ENCODE results near the gene CYRIA. TPM values are rescaled to one million over a fixed set of nuclear protein-coding genes. Genes with fewer than 3 reads are reported as not detected.

The CYRIA gene
- total and polyA plus RNA-seq, 4 donors, result 1.3 to 4.3 (median 2.4) TPM

DNA sequence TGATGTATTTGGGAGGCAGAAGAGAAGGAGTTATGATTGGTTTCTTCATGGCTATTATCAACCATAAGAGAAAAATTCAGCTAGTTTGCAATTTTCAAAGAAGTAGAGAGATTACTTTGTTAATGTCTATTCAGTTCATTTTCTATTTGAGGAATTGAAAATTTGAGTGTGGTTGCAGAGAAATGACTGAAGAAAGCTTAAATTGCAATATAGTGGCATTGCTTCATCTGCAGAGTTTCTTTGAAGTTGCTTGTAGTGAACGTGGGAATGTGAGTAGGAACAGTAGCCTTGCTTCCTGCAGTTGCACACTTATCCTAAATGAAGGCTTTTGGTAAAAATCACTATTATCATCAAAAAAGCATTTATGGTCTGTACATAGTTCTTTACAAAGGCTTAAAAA is 14.7 kb upstream of the CYRIA start (continued):
- no peak for TF ChIP-seq JUND (IDR thresholded peaks at IDR 0.05)

DNA sequence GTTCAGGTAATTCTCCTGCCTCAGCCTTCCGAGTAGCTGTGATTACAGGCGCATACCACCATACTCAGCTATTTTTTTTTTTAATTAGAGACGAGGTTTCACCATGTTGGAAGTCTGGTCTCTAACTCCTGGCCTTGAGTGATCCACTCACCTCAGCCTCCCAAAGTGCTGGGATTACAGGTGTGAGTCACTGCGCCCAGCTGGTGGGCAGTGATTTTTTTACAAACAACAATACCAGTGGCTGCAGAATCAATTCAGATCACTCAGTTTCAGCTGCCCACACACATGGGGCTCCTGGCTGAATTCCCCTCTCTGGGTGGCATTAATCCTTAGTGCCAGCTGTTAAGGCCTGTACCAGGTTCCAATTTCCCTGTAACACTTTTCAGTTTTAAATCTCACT is 13.3 kb upstream of the CYRIA start:
- TF ChIP-seq FOXA1 (IDR thresholded peaks at IDR 0.05), result no peak
- no peak for TF ChIP-seq SP1 (IDR thresholded peaks at IDR 0.05)
- TF ChIP-seq YY1 (IDR thresholded peaks at IDR 0.05), result no peak
- TF ChIP-seq, protein P1, sequence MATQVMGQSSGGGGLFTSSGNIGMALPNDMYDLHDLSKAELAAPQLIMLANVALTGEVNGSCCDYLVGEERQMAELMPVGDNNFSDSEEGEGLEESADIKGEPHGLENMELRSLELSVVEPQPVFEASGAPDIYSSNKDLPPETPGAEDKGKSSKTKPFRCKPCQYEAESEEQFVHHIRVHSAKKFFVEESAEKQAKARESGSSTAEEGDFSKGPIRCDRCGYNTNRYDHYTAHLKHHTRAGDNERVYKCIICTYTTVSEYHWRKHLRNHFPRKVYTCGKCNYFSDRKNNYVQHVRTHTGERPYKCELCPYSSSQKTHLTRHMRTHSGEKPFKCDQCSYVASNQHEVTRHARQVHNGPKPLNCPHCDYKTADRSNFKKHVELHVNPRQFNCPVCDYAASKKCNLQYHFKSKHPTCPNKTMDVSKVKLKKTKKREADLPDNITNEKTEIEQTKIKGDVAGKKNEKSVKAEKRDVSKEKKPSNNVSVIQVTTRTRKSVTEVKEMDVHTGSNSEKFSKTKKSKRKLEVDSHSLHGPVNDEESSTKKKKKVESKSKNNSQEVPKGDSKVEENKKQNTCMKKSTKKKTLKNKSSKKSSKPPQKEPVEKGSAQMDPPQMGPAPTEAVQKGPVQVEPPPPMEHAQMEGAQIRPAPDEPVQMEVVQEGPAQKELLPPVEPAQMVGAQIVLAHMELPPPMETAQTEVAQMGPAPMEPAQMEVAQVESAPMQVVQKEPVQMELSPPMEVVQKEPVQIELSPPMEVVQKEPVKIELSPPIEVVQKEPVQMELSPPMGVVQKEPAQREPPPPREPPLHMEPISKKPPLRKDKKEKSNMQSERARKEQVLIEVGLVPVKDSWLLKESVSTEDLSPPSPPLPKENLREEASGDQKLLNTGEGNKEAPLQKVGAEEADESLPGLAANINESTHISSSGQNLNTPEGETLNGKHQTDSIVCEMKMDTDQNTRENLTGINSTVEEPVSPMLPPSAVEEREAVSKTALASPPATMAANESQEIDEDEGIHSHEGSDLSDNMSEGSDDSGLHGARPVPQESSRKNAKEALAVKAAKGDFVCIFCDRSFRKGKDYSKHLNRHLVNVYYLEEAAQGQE (IDR thresholded peaks at IDR 0.05), result no peak
- TF ChIP-seq TAF1 (conservative IDR thresholded peaks at IDR 0.05), result no peak
- TF ChIP-seq, protein P2, sequence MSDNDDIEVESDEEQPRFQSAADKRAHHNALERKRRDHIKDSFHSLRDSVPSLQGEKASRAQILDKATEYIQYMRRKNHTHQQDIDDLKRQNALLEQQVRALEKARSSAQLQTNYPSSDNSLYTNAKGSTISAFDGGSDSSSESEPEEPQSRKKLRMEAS (IDR thresholded peaks at IDR 0.05), result no peak
- TF ChIP-seq JUND (IDR thresholded peaks at IDR 0.05), result no peak
- no peak for TF ChIP-seq HNF4G (IDR thresholded peaks at IDR 0.05)
- no peak for TF ChIP-seq GABPA (IDR thresholded peaks at IDR 0.05 in 1 of 2, conservative IDR thresholded peaks at IDR 0.05 in 1 of 2)
- no peak for TF ChIP-seq HNF4A (conservative IDR thresholded peaks at IDR 0.05)
- TF ChIP-seq NR2F2 (IDR thresholded peaks at IDR 0.05), result no peak

DNA sequence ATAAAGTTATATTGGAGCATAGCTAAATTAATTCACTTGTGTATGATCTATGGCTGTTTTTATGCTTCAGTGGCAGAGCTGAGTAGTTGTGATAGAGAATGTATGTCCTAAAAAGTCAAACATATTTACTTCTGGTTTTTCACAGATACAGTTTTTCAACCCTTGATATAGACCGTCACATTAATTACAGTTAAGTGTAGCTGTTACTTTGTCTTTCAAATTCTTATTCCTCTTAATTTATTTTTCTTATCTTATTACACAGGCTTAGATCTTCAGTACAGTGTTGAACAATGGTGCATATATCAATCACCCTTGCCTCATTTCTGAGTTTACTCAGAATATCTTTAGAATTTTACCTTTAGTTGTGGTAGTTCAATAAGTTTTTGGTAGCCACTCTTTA is 12.2 kb upstream of the CYRIA start:
- H3K27ac ChIP-seq (ENCODE audit: low read depth in 1 of 2, low read length in 2 of 2), result no peak overlapping the region
- TF ChIP-seq, protein P3, sequence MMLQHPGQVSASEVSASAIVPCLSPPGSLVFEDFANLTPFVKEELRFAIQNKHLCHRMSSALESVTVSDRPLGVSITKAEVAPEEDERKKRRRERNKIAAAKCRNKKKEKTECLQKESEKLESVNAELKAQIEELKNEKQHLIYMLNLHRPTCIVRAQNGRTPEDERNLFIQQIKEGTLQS (IDR thresholded peaks at IDR 0.05), result no peak
- TF ChIP-seq, protein P2 (IDR thresholded peaks at IDR 0.05), result no peak
- TF ChIP-seq RAD21 (IDR thresholded peaks at IDR 0.05) (no peak), TAF1 (conservative IDR thresholded peaks at IDR 0.05) (no peak), FOXA2 (IDR thresholded peaks at IDR 0.05) (no peak), RXRA (IDR thresholded peaks at IDR 0.05) (no peak), NR2F2 (IDR thresholded peaks at IDR 0.05) (no peak)
- TF ChIP-seq, protein P4, sequence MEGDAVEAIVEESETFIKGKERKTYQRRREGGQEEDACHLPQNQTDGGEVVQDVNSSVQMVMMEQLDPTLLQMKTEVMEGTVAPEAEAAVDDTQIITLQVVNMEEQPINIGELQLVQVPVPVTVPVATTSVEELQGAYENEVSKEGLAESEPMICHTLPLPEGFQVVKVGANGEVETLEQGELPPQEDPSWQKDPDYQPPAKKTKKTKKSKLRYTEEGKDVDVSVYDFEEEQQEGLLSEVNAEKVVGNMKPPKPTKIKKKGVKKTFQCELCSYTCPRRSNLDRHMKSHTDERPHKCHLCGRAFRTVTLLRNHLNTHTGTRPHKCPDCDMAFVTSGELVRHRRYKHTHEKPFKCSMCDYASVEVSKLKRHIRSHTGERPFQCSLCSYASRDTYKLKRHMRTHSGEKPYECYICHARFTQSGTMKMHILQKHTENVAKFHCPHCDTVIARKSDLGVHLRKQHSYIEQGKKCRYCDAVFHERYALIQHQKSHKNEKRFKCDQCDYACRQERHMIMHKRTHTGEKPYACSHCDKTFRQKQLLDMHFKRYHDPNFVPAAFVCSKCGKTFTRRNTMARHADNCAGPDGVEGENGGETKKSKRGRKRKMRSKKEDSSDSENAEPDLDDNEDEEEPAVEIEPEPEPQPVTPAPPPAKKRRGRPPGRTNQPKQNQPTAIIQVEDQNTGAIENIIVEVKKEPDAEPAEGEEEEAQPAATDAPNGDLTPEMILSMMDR (IDR thresholded peaks at IDR 0.05; ENCODE audit: low read depth, low read length, missing input control), result no peak
- no peaks in the 10 kb centered on the region for H3K36me3 ChIP-seq (ENCODE audit: control insufficient read depth in 4 of 4, insufficient read depth in 3 of 4, low read depth in 1 of 4, low read length in 3 of 4)
- H3K4me1 ChIP-seq (ENCODE audit: control insufficient read depth in 4 of 4, insufficient read depth in 4 of 4, low read length in 3 of 4), result no peaks in the 10 kb centered on the region
- no peak overlapping the region for H3K4me3 ChIP-seq (ENCODE audit: low read depth in 1 of 3, low read length in 3 of 3)
- peaks cover 0 to 3% (median 0%) of the 10 kb centered on the region in 4 donors for H3K9me3 ChIP-seq (ENCODE audit: control insufficient read depth in 4 of 4, low read length in 3 of 4)
- H3K9ac ChIP-seq (ENCODE audit: low read depth in 1 of 2, low read length in 2 of 2), result no peak overlapping the region
- no peaks in the 10 kb centered on the region for H3K27me3 ChIP-seq (ENCODE audit: control insufficient read depth in 4 of 4, insufficient read depth in 4 of 4, low read length in 3 of 4)
- DNase-seq (ENCODE audit: low spot score), result no peak
- 88% methylated on average over 1 of the region's 1 CpG for WGBS

More for the DNA sequence above, 13.3 kb upstream of the CYRIA start:
- no peaks in the 10 kb centered on the region for H3K4me1 ChIP-seq (ENCODE audit: control insufficient read depth in 4 of 4, insufficient read depth in 4 of 4, low read length in 3 of 4)
- H3K4me3 ChIP-seq (ENCODE audit: low read depth in 1 of 3, low read length in 3 of 3), result no peak overlapping the region
- H3K9ac ChIP-seq (ENCODE audit: low read depth in 1 of 2, low read length in 2 of 2), result no peak overlapping the region
- H3K27ac ChIP-seq (ENCODE audit: low read depth in 1 of 2, low read length in 2 of 2), result no peak overlapping the region
- peaks cover 0 to 3% (median 0%) of the 10 kb centered on the region in 4 donors for H3K9me3 ChIP-seq (ENCODE audit: control insufficient read depth in 4 of 4, low read length in 3 of 4)
- DNase-seq (ENCODE audit: low spot score), result no peak
- no peaks in the 10 kb centered on the region for H3K36me3 ChIP-seq (ENCODE audit: control insufficient read depth in 4 of 4, insufficient read depth in 3 of 4, low read depth in 1 of 4, low read length in 3 of 4)
- 96% methylated on average over 4 of the region's 4 CpGs for WGBS
- H3K27me3 ChIP-seq (ENCODE audit: control insufficient read depth in 4 of 4, insufficient read depth in 4 of 4, low read length in 3 of 4), result no peaks in the 10 kb centered on the region

Data from liver (tissue), 9 donors.